Glutamatergic neuron (in vitro differentiated cells): Measurements from ENCODE around the gene DICER1. TPM values are rescaled to one million over a fixed set of nuclear protein-coding genes. Genes with fewer than 3 reads are reported as not detected.

Experiments used
- DNase-seq: peaks from one replicate; pipeline ENCODE4 v3.0.0; 2022
- H3K27ac Mint-ChIP-seq: one replicate; pipeline ENCODE4 v1.8.0; 2020; ENCODE audit warnings: mild to moderate bottlenecking, mixed read lengths, inconsistent platforms; ENCODE audit not compliant: unreplicated experiment
- H3K27me3 Mint-ChIP-seq: one replicate; pipeline ENCODE4 v1.8.0; 2020; ENCODE audit warnings: mild to moderate bottlenecking, moderate library complexity, mixed read lengths, inconsistent platforms; ENCODE audit not compliant: unreplicated experiment
- H3K36me3 Mint-ChIP-seq: one replicate; pipeline ENCODE4 v1.8.0; 2020; ENCODE audit warnings: mild to moderate bottlenecking, mixed read lengths, inconsistent platforms; ENCODE audit not compliant: unreplicated experiment
- H3K4me1 Mint-ChIP-seq: one replicate; pipeline ENCODE4 v1.8.0; 2020; ENCODE audit warnings: mild to moderate bottlenecking, low read depth, mixed read lengths, inconsistent platforms; ENCODE audit not compliant: unreplicated experiment
- H3K4me3 Mint-ChIP-seq: one replicate; pipeline ENCODE4 v1.8.0; 2020; ENCODE audit warnings: mild to moderate bottlenecking, mixed read lengths, inconsistent platforms; ENCODE audit not compliant: unreplicated experiment
- H3K9me3 Mint-ChIP-seq: one replicate; pipeline ENCODE4 v1.8.0; 2020; ENCODE audit warnings: mild to moderate bottlenecking, moderate library complexity, mixed read lengths, inconsistent platforms; ENCODE audit not compliant: unreplicated experiment
- total RNA-seq: library from RNA; stranded (reverse); fragmentation: NEBNext Ultra II Directional; extraction: Animal tissue kit (Norgen Biotek cat#: 25700); gene quantifications from one replicate; pipeline ENCODE4 v1.2.1, GENCODE V29; 2021; ENCODE audit not compliant: unreplicated experiment
- TF ChIP-seq, protein P1 (sequence below): fragments of 200-600 bp; sonication (generic); IDR thresholded peaks from one replicate; pipeline ENCODE4 v1.5.0; 2021; ENCODE audit not compliant: partially characterized antibody, unreplicated experiment

Gene DICER1
- total RNA-seq, 1 donor from 2014 or later, result 113 TPM

DNA sequence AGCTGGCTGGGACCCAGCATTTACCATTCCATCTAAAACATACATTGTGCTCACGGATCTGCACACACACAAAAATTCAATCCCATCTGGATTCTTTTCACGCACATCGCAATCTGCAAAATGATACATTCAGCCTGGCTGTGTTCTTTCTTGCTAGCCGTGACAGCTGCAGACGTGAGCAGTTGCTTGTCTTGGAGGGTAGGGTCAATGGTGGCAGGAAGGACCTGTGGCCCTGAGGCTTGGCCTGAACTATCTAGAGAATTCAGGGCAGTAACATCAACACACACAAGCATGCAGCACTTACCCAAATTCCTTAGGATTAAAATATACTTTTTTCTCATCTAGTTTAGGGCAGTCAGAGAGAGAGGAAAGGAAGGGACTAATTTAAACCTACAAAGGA, 72.0 kb downstream of the DICER1 start:
- TF ChIP-seq, protein P1, sequence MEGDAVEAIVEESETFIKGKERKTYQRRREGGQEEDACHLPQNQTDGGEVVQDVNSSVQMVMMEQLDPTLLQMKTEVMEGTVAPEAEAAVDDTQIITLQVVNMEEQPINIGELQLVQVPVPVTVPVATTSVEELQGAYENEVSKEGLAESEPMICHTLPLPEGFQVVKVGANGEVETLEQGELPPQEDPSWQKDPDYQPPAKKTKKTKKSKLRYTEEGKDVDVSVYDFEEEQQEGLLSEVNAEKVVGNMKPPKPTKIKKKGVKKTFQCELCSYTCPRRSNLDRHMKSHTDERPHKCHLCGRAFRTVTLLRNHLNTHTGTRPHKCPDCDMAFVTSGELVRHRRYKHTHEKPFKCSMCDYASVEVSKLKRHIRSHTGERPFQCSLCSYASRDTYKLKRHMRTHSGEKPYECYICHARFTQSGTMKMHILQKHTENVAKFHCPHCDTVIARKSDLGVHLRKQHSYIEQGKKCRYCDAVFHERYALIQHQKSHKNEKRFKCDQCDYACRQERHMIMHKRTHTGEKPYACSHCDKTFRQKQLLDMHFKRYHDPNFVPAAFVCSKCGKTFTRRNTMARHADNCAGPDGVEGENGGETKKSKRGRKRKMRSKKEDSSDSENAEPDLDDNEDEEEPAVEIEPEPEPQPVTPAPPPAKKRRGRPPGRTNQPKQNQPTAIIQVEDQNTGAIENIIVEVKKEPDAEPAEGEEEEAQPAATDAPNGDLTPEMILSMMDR, result no peak
- no peak overlapping the region for H3K4me3 Mint-ChIP-seq
- no peaks in the 10 kb centered on the region for H3K9me3 Mint-ChIP-seq
- no peaks in the 10 kb centered on the region for H3K4me1 Mint-ChIP-seq
- H3K27ac Mint-ChIP-seq, result no peak overlapping the region
- H3K36me3 Mint-ChIP-seq, result peaks cover 7% of the 10 kb centered on the region
- no peak for DNase-seq
- peaks cover 6% of the 10 kb centered on the region for H3K27me3 Mint-ChIP-seq

DNA sequence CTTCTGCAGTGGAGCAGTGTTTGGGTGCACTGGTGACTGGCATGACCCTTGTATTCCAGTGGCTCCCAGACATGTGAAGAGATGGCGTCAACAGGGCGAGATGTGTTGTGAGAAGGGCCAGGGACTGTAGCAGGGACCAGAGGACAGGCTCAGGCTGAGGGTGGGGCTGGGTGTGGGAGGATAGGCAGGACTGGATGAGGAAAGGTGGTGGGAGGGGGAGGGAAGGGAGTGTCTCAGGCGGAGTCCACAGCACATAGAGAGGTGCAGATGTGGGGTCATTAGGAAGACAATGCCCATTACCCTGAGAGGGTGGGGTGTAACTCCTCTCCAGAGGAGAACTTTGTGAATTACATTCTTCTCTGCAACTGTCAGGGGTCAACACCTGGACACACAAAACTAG, 78.5 kb downstream of the DICER1 start:
- no peak overlapping the region for H3K4me3 Mint-ChIP-seq
- no peaks in the 10 kb centered on the region for H3K4me1 Mint-ChIP-seq
- DNase-seq, result no peak
- TF ChIP-seq, protein P1, result no peak
- H3K27me3 Mint-ChIP-seq, result peaks cover 6% of the 10 kb centered on the region
- H3K27ac Mint-ChIP-seq, result no peak overlapping the region
- peaks cover 1% of the 10 kb centered on the region for H3K9me3 Mint-ChIP-seq
- H3K36me3 Mint-ChIP-seq, result peaks cover 7% of the 10 kb centered on the region

DNA sequence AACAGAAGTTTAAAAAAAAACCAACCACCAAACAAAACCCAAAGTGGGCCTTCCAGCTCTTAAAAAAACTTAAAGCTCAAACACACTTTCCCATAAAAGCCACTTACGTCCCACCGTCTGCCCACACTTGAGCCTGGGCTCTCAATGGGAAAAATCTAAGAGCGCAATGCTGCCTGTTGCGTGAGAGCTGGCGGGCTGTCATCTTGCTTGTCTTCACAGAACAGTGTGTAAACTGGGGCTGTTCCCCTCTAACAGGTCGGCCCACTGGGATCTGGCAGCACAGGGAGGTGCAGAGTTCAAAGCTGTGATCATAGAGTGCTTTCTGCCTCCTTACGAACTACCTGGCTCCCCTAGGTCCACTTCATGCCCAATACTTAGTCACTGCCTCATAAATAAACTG, 80.0 kb downstream of the DICER1 start:
- Mint-ChIP-seq H3K4me3 (no peak overlapping the region), H3K9me3 (peaks cover 1% of the 10 kb centered on the region), H3K4me1 (no peaks in the 10 kb centered on the region), H3K36me3 (peaks cover 1% of the 10 kb centered on the region), H3K27me3 (peaks cover 2% of the 10 kb centered on the region), H3K27ac (no peak overlapping the region)
- DNase-seq, result no peak
- TF ChIP-seq, protein P1, result no peak

DNA sequence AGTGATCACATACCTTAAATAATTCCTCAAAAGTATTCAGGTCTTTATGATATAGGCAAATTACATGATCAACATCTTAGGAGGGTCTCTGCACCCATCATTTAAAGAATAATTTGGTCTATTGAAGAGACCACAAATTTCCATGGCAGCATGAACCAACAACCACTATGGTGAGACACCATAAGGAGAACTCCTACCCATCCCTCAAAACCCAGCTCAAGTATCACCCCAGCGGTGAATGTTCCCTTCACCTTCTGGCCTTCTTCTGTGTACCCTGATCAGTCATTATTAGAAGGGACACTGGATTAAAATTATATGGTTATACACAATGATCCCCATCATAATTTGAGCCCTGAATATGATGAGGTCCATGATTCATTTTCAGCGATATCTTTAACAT, 81.5 kb downstream of the DICER1 start:
- DNase-seq, result no peak
- H3K27ac Mint-ChIP-seq, result no peak overlapping the region
- no peaks in the 10 kb centered on the region for H3K27me3 Mint-ChIP-seq
- TF ChIP-seq, protein P1, result no peak
- peaks cover 1% of the 10 kb centered on the region for H3K9me3 Mint-ChIP-seq
- H3K4me1 Mint-ChIP-seq, result no peaks in the 10 kb centered on the region
- H3K4me3 Mint-ChIP-seq, result no peak overlapping the region
- no peaks in the 10 kb centered on the region for H3K36me3 Mint-ChIP-seq

DNA sequence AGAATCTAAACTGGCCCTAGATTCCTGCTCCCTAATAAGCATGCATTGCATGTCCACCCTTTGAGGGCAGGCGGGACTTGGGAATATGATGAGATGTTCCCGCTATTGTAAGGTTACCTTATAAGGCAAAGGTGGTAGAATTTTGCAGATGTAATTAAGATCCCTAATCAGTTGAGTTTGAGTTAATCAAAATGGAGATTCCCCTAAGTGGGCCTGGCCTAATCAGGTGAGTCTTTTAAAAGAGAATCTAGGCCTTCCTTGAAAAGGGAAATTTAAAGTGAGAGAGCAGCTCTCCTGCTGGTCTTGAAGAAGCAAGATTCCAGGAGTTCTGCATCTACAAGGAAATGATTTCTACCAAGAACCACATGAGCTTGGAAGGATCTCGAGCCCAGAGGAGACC, 83.4 kb downstream of the DICER1 start:
- Mint-ChIP-seq H3K4me1 (no peaks in the 10 kb centered on the region), H3K27me3 (no peaks in the 10 kb centered on the region), H3K9me3 (peaks cover 1% of the 10 kb centered on the region), H3K36me3 (no peaks in the 10 kb centered on the region), H3K4me3 (no peak overlapping the region), H3K27ac (no peak overlapping the region)
- TF ChIP-seq, protein P1, result no peak
- no peak for DNase-seq
